GM21576 (cell line): Measurements from ENCODE around the gene C1QTNF4.
"Not testable (repeated sequence)": the region's sequence is repeated elsewhere in the genome, so short reads cannot be mapped to it uniquely, and the experiment has no call there.

Experiments used
- ATAC-seq: cut with Tn5 transposase; IDR thresholded peaks from one replicate; pipeline ENCODE4 v1.9.1; 2021; ENCODE audit warnings: mild to moderate bottlenecking, moderate library complexity; ENCODE audit not compliant: unreplicated experiment

The C1QTNF4 gene

DNA sequence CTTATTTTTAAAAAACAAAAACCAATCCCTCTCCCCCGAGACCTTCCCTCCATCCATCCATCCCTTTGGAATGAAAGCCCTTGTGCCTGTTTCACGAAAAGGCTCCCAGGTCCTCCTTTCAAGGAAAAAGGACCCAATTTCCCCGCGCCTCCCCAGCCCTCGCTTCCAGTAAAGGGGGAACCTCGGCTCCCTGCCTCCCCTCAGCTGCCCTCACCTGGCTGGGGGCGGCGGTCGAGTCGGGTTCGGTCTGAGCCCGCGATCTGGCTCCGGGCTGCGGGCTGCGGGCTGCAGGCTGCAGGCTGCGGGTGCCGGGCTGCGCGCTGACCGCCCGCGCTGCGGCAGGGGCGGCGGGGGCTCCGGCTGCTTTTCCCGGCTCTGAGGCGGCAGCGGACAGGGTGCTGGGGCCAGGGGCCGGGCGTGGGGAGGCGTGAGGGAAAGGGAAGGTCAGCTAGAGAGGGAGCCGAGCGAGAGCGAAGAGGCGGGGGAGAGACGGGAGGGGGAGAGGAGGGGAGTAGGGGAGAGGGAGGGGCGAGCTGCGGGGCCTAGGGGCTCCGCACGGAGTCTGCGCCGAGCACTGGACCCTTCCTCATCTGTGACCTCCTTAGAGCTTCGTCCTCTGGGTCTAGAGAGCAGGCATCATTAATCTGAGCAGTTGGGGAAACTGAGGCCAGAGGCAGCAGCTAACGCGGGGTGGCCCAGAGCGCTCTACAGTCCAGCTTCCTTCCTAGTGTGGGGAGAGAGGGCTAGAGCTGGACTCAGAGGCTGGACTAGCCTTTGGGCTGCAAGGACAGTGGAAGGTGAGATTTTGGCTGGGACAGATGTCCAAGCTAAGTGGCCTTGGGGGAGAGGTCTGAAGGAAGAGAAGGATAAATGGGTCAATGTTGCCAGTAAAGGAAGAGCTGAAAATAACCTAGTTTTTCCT, at the start of gene C1QTNF4:
C1QTNF4 (minus strand) TSS at position 478 of the 922 bp plus-strand sequence. CDS start 3,601 bp downstream, outside the sequence.
- no peak for ATAC-seq

DNA sequence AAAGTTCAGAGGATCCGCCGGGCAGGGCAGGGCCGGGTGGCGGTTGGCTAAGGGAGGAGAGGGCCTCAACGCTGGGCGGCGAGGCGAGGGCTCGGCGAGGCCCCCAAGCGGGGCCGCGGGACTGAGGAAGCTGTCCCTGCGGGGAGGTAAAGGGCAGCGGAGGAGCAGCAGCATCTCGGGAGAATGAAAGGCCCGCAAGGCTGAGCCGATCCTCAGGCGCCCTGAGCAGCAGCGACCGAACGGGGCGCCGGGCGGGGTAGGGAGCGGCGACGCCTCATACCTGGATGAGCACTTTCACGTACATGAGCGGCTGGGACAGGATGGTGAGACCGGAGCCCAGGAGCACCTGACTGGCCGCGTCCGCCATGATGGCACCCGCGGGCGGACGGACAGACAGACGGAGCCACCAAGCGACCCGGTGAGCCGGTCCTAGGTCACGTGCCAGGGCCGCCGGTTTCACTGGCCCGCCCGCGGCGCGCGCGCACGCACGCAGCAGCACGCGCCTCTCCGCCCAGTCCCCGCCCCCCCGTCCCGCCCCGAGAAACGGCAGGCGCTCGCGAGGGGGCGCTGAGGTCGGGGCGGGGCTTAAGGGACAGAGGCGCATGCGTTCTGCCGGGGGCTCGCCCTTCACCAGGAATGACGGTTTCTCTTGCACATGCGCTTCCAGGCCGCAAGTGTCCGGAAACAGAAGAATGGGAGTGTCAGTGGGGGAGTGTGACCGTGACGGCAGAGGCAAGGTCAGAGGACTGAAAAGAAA, 48.1 kb upstream of the C1QTNF4 start, which contains the start of gene MTCH2:
MTCH2 (minus strand) TSS at position 461 of the 757 bp plus-strand sequence; CDS start at position 367, 94 bp downstream.
- peak; percentile 92 for ATAC-seq

DNA sequence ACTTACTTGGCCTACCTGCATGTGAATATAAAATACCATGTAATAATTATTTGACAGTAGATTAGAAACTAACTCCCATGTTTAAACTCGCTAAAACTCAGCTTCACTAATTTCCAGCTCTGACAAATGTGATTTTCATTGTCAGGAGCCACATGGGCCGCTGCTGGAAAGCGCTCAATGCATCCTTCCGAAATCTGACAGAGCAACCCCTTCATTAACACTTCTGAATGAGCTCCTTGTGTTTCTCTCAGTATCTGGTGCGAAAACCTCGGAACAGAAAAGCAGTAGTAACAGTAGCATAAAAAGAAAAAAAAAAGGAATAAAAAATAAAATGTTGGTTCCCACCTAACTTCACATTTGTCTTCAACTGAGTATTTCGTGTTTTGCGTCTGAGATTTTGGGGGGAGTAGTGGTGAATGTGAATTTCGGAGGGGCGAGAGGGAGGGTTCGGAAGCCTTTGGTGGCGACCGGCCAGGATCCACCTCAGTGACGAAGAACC, 47.4 kb upstream of the C1QTNF4 start:
- ATAC-seq: no peak

DNA sequence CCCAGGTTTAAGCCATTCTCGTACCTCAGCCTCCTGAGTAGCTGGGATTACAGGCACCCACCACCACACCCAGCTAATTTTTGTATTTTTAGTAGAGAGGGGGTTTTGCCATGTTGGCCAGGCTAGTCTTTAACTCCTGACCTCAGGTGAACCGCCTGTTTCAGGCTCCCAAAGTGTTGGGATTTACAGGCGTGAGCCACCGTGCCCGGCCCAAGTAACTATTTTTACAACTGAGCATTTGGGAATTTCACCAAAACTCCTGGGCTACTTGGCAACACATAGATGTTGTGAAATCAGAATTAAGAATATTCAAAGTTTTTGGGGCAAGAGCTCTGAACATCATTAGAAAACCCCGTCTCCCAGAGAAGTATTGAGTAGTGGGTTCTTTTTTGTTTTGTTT, 46.3 kb upstream of the C1QTNF4 start:
- not testable (repeated sequence) for ATAC-seq

DNA sequence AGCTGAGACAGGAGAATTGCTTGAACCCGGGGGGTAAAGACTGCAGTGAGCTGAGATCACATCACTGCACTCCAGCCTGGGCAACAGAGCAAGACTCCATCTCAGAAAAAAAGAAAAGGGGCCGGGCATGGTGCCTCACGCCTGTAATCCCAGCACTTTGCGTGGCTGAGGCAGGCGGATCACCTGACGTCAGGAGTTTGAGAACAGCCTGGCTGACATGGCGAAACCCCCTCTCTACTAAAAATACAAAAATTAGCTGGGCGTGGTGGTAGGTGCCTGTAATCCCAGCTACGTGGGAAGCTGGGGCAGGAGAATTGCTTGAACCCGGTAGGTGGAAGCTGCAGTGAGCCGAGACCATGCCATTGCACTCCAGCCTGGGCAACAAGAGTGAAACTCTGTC, 42.1 kb upstream of the C1QTNF4 start:
- not testable (repeated sequence) for ATAC-seq

DNA sequence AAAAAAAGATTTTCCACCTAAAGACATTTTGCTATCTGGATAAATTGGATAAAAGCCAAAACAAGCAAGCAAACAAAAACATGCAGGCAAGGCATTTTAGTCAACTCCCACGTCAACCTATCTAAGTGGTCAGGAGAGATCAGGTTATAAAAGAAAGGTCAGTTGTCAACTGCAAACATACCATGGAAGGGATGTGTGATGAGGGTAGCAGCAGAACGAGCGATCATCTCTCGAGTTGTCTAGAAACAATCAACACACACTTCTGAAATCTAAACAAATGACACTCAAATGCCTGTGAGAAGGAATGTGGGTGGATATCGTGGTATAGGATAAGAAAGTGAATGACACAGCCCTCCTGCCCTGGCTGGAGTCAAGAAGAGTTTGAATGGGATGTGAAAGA, 37.3 kb upstream of the C1QTNF4 start:
- ATAC-seq: no peak

DNA sequence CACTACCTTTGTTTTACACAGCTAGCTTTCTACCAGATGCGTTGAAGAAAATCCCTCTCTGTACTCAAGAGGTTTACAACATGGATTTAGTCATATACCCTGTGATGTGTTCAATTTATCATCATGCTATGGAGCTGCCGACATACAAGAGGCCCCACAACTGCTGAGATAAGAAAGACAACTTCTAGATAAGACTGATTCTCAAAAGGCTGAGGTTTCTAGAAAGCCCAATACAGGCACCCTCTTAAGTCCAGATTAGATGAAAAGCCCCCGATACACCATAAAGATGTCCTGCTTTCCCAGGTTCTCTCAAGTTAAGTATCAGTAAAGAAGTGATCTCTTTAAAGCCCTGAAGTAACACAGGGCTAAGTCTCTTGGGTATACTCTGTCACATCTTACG, 33.8 kb upstream of the C1QTNF4 start:
- ATAC-seq: no peak

DNA sequence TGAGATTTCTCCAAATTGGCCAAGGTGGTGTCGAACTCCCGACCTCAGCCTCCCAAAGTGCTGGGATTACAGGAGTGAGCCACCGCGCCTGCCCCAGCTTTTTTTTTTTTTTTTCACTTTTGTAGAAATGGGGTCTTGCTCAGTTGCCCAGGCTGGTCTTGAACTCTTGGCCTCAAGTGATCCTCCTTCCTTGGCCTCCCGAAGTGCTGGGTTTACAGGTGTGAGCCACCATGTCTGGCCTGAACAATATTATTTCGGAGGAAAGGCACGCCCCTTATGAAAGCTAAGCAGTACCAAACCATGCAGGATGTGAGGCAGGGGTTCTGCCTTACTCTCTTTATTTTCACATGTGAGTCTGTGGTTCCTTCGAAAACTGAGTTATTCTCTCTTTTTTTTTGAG, 32.0 kb upstream of the C1QTNF4 start:
- ATAC-seq: no peak

DNA sequence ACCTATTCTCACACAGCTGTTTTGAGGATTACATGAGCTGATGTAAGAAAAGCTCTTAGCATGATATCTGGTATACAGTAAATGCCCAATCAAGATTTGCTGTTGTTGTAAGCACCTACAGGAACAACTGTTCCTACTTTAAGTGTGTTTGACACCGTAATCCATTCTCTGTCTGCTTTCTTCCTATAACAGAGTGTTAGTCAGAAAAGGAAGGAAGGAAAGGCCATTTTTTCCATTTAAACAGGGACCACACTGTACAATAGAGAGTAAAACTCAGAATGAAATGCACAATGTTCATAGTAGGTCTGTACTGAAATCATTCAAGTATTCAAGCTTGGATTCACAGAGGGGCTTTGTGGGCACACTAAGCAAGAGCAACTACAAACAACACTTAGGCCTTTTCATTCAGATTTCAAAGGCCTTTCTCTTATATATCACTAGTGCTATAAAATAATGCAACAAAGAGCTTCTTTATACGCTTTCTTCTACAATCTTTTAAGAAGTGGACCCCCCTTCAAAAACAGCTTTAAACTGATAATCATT, 26.7 kb upstream of the C1QTNF4 start:
- ATAC-seq: no peak

DNA sequence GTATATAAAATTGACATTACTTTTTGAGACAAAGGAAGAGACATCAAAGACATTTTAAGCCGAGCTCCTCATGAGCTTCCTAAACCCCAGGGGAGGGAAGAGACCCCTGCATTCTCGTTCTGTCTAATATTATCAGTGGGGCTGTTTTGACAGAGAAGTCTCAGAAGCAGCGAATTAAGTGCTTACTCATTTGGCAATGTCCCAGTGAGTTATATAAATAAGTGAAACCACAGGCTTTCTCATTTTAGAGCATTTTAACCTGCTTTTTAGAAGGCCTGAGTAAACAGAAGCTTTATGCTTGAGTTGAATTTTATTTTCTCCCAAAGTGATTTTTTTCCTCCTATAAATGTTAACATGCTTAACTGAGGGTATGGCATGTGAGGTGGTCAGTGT, 23.2 kb upstream of the C1QTNF4 start:
- ATAC-seq: no peak

DNA sequence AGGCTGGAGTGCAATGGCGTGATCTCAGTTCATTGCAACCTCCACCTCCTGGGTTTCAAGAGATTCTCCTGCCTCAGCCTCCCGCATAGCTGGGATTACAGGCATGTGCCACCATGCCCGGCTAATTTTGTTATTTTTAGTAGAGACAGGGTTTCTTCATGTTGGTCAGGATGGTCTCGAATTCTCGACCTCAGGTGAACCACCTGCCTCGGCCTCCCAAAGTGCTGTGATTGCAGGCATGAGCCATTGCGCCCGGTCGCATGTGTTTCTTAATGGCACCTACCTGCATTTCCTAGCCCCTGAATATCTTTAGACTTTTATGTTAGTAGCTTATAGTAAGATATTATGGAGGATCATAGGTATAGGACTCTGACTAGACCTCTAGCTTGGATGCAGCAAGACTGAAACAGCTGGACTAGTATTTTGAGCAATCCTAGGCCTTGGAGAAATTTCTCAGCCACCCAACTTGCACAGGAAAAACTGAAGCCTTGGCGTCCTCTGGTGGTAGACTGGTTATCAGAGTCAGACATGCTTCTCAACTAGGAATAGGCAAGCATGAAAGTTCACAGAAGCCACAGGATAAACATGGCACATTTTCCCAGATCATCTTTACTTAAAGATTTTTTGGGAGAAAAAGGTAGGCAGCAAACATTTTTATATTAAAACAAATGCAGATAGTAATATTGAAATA, 22.7 kb upstream of the C1QTNF4 start:
- ATAC-seq: no peak

DNA sequence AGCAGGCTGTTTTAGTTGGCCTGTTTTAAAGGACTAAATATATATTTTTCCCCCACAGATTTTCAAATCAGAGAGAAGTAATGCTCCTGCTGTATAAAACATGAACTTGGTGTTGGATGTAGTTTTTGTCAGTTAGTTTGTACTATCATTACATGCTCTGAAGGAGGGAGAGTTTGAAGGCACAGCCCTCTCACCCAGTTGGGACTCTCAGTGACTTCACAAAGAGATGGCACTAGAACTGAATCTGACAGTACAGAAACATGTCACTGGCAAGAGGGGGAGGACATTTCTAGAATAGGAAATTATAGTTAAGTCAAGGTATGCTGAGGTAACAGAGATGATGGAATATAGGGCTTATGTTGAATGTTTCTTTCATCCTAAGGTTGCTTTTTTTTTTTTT, 21.0 kb upstream of the C1QTNF4 start:
- no peak for ATAC-seq

DNA sequence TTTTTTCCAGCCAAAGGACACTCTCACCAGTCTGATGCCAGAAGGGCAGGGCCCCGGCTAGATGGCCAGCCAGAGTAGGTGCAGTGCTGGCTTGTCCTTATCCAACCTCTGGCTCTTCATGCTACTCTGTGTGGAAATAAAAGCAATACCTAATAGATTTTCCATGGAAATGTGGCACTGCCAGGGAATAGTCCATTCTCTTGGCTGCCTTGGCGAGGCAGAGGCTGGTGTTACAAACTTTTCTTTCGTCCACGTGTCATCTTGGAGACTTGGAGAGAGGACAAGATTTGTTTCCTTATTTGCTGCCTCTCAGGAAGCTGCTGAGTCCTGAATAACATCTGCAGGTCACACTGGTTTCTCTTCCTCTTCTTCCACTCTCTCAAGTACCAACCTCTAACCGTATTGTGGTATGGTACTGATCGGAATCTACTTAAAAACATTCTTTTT, 17.2 kb upstream of the C1QTNF4 start:
- ATAC-seq: peak; percentile 90

DNA sequence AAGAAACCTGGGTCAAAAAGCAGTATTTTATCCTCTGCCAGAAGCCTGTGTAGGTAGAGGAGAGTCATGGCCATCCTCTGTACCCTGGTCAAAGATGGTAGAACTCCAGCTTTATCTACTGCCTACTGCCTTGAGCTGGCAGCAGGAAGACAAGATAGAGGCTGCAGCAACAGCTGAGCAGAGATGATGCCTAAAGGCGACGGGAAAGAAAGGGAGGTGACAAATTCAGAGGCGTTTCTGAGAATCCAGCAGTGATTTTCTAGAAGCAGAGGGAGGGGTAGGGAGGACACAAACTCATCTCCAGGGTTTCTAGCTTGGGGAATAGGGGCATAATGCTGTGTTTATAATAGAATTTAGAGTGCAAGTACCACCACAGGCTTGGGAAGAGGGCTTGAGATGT, 15.5 kb upstream of the C1QTNF4 start:
- ATAC-seq: no peak

DNA sequence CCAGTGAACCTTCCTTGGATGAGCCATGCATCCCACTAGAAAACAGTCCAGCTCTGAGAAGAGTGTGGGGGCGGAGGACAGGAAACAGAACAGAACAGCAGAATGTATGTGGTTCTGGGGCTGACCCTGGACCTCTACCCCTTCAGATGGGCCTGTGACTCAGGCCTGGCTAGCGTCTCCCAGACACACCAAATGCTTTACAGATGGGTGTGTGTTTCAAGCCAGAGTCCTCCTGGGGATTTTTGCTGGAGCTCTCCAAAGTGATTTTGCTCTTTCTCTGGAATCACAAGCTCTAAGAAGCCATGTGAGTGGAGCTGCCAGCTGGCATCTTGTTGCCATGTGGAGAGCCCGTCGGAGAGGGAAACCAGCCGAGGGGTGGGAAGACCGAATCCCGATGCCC, 13.2 kb upstream of the C1QTNF4 start:
- ATAC-seq: no peak

DNA sequence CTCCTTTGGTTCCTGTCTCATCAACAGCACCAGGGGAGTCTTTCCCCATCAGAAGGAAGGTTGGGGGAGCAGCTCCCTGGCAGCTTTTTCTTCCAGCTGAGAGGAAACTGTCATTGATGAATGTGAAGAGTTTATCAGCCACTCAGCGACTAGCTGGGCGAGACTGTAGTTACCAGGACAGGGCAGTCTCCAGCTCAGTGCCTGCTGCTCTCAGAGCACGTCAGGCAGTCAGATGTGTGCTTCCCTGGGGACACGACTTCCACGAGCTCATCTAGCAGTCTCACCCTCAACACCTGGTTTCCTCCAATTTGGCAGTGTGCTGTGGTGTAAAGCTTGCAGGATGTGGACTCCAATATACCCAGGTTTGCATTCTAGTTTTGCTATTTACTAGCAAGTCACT, 12.5 kb upstream of the C1QTNF4 start:
- ATAC-seq: no peak

DNA sequence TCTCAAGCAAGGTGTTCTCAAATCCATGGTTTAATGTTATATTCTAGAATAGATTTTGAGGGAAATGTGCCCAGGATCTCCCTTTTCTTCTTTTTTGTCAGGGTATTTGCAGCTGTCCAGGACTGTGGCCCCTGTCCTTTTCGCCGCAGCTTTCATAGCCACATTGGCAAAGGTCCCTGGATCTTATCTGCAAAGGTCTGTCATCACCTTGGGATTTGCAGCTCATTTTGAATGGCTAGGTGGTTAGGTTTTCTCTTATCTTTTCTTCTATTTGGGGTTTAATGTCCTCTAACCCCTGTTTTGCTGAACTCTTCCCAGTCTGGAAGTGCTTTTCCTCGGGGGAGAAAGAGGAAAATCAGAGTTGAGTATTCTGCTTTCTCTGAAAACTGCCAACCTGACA, 11.7 kb upstream of the C1QTNF4 start:
- no peak for ATAC-seq

DNA sequence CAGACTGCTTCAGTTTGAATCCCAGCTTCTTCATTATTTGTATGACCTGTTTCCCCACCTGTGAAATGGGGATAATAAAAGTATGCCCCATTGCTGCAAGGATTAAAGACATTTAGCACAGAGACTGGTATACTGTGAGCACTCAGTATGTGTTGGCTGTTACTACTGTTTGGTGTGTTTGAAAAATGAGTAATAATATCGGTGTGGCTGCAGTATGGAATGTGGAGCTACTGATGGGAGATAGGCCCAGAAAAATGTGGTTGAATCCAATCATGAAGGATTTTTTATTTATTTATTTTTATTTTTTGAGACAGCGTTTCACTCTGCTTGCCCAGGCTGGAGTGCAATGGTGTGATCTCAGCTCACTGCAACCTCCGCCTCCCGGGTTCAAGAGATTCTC, 9.1 kb upstream of the C1QTNF4 start:
- no peak for ATAC-seq

DNA sequence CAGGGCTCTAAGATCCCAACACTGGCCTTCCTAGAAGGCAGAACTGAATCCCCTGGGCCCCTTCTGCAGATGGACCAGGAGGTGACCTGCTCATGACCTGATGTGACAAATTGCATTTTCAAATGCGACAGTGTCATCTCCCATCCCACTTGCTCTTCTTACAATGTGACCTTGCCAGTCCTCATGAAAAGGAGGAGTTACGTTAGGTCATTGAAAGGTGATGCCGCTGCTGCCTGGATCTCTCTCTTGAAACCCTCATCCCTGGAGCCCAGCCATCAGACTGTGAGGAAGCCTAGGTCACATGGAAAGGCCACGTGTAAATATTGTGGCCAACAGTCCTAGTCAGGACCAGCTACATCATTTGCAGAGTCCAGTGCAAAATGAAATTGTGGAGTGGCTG, 5.7 kb upstream of the C1QTNF4 start:
- ATAC-seq: no peak

DNA sequence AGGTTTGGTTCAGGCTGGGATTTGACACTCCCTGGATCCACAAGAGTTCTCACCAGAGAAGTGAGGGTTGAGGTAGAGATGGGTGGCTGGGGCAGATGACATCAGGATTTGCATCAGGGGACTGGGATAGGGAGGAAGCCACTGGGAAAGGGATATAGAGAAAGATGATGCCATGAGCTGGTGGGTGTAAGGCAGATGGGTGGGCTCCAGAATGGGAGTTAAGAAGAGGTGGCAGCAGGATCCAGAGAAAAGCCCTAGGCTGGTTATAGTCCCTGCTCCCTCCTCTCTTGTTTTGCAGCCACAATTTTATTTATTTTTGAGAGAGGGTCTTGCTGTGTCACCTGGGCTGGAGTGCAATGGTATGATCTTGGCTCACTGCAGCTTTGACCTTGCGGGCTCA, 1.8 kb upstream of the C1QTNF4 start:
- no peak for ATAC-seq

DNA sequence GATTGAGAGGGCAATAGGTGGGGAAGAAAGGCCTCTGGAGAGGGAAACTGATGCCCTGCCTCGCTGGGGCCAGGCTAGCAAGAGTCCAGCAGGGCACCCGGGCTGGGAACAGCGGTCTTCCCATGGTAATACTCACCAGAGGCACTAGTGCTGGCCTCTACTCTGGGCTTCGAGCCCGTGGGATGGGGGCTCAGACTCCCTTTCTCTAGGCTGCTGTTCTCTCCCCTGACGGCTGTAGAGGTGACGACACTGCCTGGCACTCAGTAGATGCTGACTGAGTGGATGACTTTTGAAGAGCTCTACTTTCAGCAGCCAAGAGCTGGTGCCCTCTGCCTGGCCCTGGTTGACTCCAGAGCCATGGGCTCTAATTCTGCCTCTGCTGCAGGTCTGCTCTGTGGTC, 818 bp upstream of the C1QTNF4 start:
- no peak for ATAC-seq
